Neural cell (in vitro differentiated cells): ENCODE results near the gene STS. TPM values are rescaled to one million over a fixed set of nuclear protein-coding genes. Genes with fewer than 3 reads are reported as not detected.

ENCODE experiments used
- H2AFZ ChIP-seq: fragments of 200-600, 300-800 bp; sonication (generic), shearing (Covaris generic); 2 replicates; pipeline ENCODE4 v1.6.0; 2014; ENCODE audit warnings: low read depth, mild to moderate bottlenecking, antibody characterized with exemption, low read length, moderate library complexity
- H3F3A ChIP-seq: fragments of 200-600 bp; shearing (Covaris generic); 2 replicates; pipeline ENCODE4 v1.6.1; 2016; ENCODE audit warnings: mild to moderate bottlenecking, moderate library complexity, mixed read lengths, antibody characterized with exemption, low read length; ENCODE audit not compliant: insufficient read depth, poor library complexity, severe bottlenecking
- H3K27ac ChIP-seq: fragments of 200-600, 300-800 bp; sonication (generic), shearing (Covaris generic); 2 replicates; pipeline ENCODE4 v1.5.1; 2014; ENCODE audit warnings: mild to moderate bottlenecking, low read length, moderate library complexity
- H3K27me3 ChIP-seq: fragments of 300-800, 200-600 bp; sonication (generic), shearing (Covaris generic); 2 replicates; pipeline ENCODE4 v1.6.0; 2014; ENCODE audit warnings: mild to moderate bottlenecking, low read depth, low read length, moderate library complexity; ENCODE audit not compliant: insufficient read depth
- H3K36me3 ChIP-seq: fragments of 300-800, 200-600 bp; sonication (generic), shearing (Covaris generic); 2 replicates; pipeline ENCODE4 v1.5.1; 2014; ENCODE audit warnings: mild to moderate bottlenecking, antibody characterized with exemption, low read length, moderate library complexity; ENCODE audit not compliant: insufficient read depth
- H3K4me2 ChIP-seq: fragments of 300-800, 200-600 bp; sonication (generic), shearing (Covaris generic); 2 replicates; pipeline ENCODE4 v1.6.0; 2014; ENCODE audit warnings: mild to moderate bottlenecking, low read length
- H3K4me3 ChIP-seq: fragments of 300-800, 200-600 bp; sonication (generic), shearing (Covaris generic); 2 replicates; pipeline ENCODE4 v1.5.1; 2014; ENCODE audit warnings: mild to moderate bottlenecking, low read length, moderate library complexity
- H3K79me2 ChIP-seq: fragments of 200-600 bp; shearing (Covaris generic); replicated peaks from 2 replicates; pipeline ENCODE4 v1.6.0; 2014; ENCODE audit warnings: mild to moderate bottlenecking, low read length, moderate library complexity; ENCODE audit not compliant: insufficient read depth
- H3K9ac ChIP-seq: fragments of 300-800, 200-600 bp; sonication (generic), shearing (Covaris generic); 2 replicates; pipeline ENCODE4 v1.6.1; 2016; ENCODE audit warnings: mild to moderate bottlenecking, low read length, mixed read lengths
- H3K9me2 ChIP-seq: fragments of 200-600 bp; shearing (Covaris generic); 2 replicates; pipeline ENCODE4 v1.6.1; 2016; ENCODE audit warnings: mild to moderate bottlenecking, low read length, mixed read lengths; ENCODE audit not compliant: insufficient read depth
- H3K9me3 ChIP-seq: fragments of 200-600, 300-800 bp; sonication (generic), shearing (Covaris generic); 2 replicates; pipeline ENCODE4 v1.6.1; 2016; ENCODE audit warnings: mild to moderate bottlenecking, mixed run types, low read length, moderate library complexity, mixed read lengths
- H4K20me1 ChIP-seq: fragments of 200-600 bp; shearing (Covaris generic); 2 replicates; pipeline ENCODE4 v1.6.1; 2016; ENCODE audit warnings: mild to moderate bottlenecking, mixed run types; ENCODE audit not compliant: insufficient read depth
- CTCF ChIP-seq: fragments of 450-650 bp; IDR thresholded peaks from 2 replicates; pipeline ENCODE4 v1.5.1; 2014; ENCODE audit warnings: antibody characterized with exemption, mild to moderate bottlenecking, moderate library complexity; ENCODE audit not compliant: poor library complexity, severe bottlenecking
- EP300 ChIP-seq: fragments of 450-650 bp; conservative IDR thresholded peaks from 2 replicates; pipeline ENCODE4 v1.6.1; 2014; ENCODE audit warnings: antibody characterized with exemption, mild to moderate bottlenecking, moderate library complexity; ENCODE audit not compliant: poor library complexity, severe bottlenecking
- EZH2 ChIP-seq: fragments of 200-600, 300-800 bp; shearing (Covaris generic), sonication (generic); IDR thresholded peaks from 2 replicates; pipeline ENCODE4 v1.6.1; 2014; ENCODE audit warnings: antibody characterized with exemption, low read length, borderline replicate concordance, mild to moderate bottlenecking; ENCODE audit not compliant: insufficient read depth, poor library complexity, severe bottlenecking
- MXI1 ChIP-seq: fragments of 450-650 bp; conservative IDR thresholded peaks from 2 replicates; pipeline ENCODE4 v1.6.1; 2014; ENCODE audit warnings: antibody characterized with exemption, mild to moderate bottlenecking; ENCODE audit not compliant: poor library complexity, severe bottlenecking
- RAD21 ChIP-seq: fragments of 450-650 bp; conservative IDR thresholded peaks from 2 replicates; pipeline ENCODE4 v1.6.1; 2014; ENCODE audit warnings: antibody characterized with exemption, mild to moderate bottlenecking, moderate library complexity
- REST ChIP-seq: IDR thresholded peaks from 2 replicates; pipeline ENCODE4 v1.6.1; 2012; ENCODE audit warnings: borderline replicate concordance
- TAF1 ChIP-seq: IDR thresholded peaks from 2 replicates; pipeline ENCODE4 v1.6.1; 2012; ENCODE audit warnings: low read depth
- polyA plus RNA-seq: library from polyadenylated mRNA; depleted of rRNA; stranded (reverse); fragments of >200 nt; gene quantifications from 2 replicates; pipeline ENCODE4 v1.2.3, GENCODE V29; 2014

Gene STS
- polyA plus RNA-seq, 1 donor from 2014 or later: 1.7 TPM

GRCh38 chrX:7158468-7158990 is 11.0 kb downstream of the STS start:
- TF ChIP-seq EZH2 (no peak), TAF1 (no peak), CTCF (no peak), MXI1 (no peak), REST (no peak), EP300 (no peak)
- no peaks in the 10 kb centered on the region for H3K79me2 ChIP-seq
- H3K9ac ChIP-seq: no peak overlapping the region
- H3K36me3 ChIP-seq: no peaks in the 10 kb centered on the region
- H4K20me1 ChIP-seq: no peaks in the 10 kb centered on the region
- no peak overlapping the region for H2AFZ ChIP-seq
- no peak overlapping the region for H3K4me2 ChIP-seq
- H3K27ac ChIP-seq: no peak overlapping the region
- H3F3A ChIP-seq: no peaks in the 10 kb centered on the region
- H3K4me3 ChIP-seq: no peak overlapping the region
- H3K9me3 ChIP-seq: no peaks in the 10 kb centered on the region
- no peaks in the 10 kb centered on the region for H3K9me2 ChIP-seq
- no peaks in the 10 kb centered on the region for H3K27me3 ChIP-seq

GRCh38 chrX:7159149-7159861 is 11.8 kb downstream of the STS start:
- Histone ChIP-seq H3K4me3 (no peak overlapping the region), H3K9me3 (no peaks in the 10 kb centered on the region), H2AFZ (no peak overlapping the region), H3K36me3 (no peaks in the 10 kb centered on the region), H3F3A (no peaks in the 10 kb centered on the region), H3K27ac (no peak overlapping the region), H4K20me1 (no peaks in the 10 kb centered on the region), H3K79me2 (no peaks in the 10 kb centered on the region), H3K9me2 (no peaks in the 10 kb centered on the region), H3K9ac (no peak overlapping the region), H3K27me3 (no peaks in the 10 kb centered on the region), H3K4me2 (no peak overlapping the region)
- no peak for TF ChIP-seq CTCF
- TF ChIP-seq RAD21: no peak
- no peak for TF ChIP-seq EP300
